ENCODE data around the gene KIF3C.

GRCh38 chr2:26013668-26014067 lies 31.4 kb upstream of the KIF3C start:
- TF ChIP-seq POLR2A (IDR thresholded peaks at IDR 0.05), result no peak
- TF ChIP-seq CTCF (IDR thresholded peaks at IDR 0.05), result no peak

Data from testis (tissue), 2 donors.